ENCODE data around the gene ABCD1. TPM values are rescaled to one million over a fixed set of nuclear protein-coding genes. Genes with fewer than 3 reads are reported as not detected.

The ABCD1 gene
- total and polyA plus RNA-seq, 10 donors = 5.1 to 28.1 (median 19.6) TPM

- WGBS, 5 donors = 78 to 100% (median 80%) methylated on average over 3 to 6 of the region's 6 CpGs
- Histone ChIP-seq H3K9me3 (no peaks in the 10 kb centered on the region), H3K36me3 (peaks cover 0 to 99% (median 26%) of the 10 kb centered on the region in 6 donors), H3K4me1 (peaks cover 0 to 6% (median 0%) of the 10 kb centered on the region in 6 donors), H3K27me3 (replicated peaks in 1 of 7) (no peaks in the 10 kb centered on the region), H3K4me3 (no peak overlapping the region), H3K27ac (peak overlapping the region in 5 of 8 donors; percentile 42 to 63 (median 59))
- TF ChIP-seq POLR2A (IDR thresholded peaks at IDR 0.05) (no peak), POLR2AphosphoS5 (IDR thresholded peaks at IDR 0.05) (no peak), CTCF (IDR thresholded peaks at IDR 0.05 in 8 of 11, conservative IDR thresholded peaks at IDR 0.05 in 3 of 11) (no peak)
- DNase-seq = no peak
- intact Hi-C loops (cut with DNase I; ENCODE audit: low total_unique reads) = no loop called here
These were observed 23.7 kb upstream of the ABCD1 start for GRCh38 chrX:153700967-153701366.

GRCh38 chrX:153701706-153702105 is 22.9 kb upstream of the ABCD1 start:
- DNase-seq = no peak
- peaks cover 0 to 92% (median 26%) of the 10 kb centered on the region in 6 donors for H3K36me3 ChIP-seq
- H3K27me3 ChIP-seq (replicated peaks in 1 of 7) = no peaks in the 10 kb centered on the region
- 86 to 96% (median 94%) methylated on average over 6 to 12 of the region's 12 CpGs for WGBS, 5 donors
- H3K4me3 ChIP-seq = no peak overlapping the region
- intact Hi-C loops (cut with DNase I; ENCODE audit: low total_unique reads) = no loop called here
- peaks cover 0 to 6% (median 0%) of the 10 kb centered on the region in 6 donors for H3K4me1 ChIP-seq
- TF ChIP-seq POLR2AphosphoS5 (IDR thresholded peaks at IDR 0.05) = peak in 1 of 3 donors; percentile 7
- TF ChIP-seq CTCF (IDR thresholded peaks at IDR 0.05 in 8 of 11, conservative IDR thresholded peaks at IDR 0.05 in 3 of 11) = no peak
- peak overlapping the region in 2 of 8 donors; percentile 55 to 59 for H3K27ac ChIP-seq
- H3K9me3 ChIP-seq = no peaks in the 10 kb centered on the region

DNA sequence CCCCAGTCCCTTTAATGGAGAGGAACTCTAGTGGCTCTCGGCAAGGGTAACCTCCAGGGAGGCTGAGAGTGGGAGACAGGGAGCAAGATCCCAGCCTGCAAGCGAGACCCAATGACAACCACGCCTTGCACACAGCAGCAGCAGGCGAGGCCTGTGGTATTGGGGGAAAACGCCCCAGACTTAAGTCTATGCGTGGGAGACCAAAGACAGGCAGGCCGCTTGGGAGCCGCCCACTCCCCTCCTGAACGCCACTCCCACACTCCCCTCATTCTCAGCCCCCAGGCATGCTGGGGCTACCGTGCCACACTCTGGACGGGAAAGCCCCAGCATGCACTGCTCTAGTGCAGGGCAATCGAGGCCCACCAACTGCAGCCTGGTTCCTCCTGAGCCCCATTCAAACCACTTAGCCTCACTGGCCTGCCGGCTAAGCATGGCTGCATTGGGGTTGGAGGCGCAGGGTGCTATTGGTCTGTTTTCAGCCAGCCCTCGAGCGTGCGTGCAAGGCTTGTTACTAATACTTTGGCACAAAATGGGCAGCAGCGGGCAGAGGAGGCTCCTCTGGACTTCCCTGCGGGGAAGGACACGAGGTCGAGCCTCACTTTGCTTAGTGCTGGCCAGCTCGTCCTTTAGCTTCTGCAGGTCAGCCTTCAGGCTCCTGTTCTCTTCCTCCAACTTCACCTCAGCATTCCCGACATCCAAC is 22.2 kb upstream of the ABCD1 start:
- no peaks in the 10 kb centered on the region for H3K27me3 ChIP-seq (replicated peaks in 1 of 7)
- H3K4me1 ChIP-seq = peaks cover 0 to 6% (median 0%) of the 10 kb centered on the region in 6 donors
- H3K36me3 ChIP-seq = peaks cover 0 to 92% (median 26%) of the 10 kb centered on the region in 6 donors
- no peak overlapping the region for H3K27ac ChIP-seq
- 85 to 87% (median 87%) methylated on average over 15 to 23 of the region's 23 CpGs for WGBS, 5 donors
- no peaks in the 10 kb centered on the region for H3K9me3 ChIP-seq
- TF ChIP-seq POLR2AphosphoS5 (IDR thresholded peaks at IDR 0.05) = peak in 1 of 3 donors; percentile 2
- no peak for TF ChIP-seq CTCF (IDR thresholded peaks at IDR 0.05 in 8 of 11, conservative IDR thresholded peaks at IDR 0.05 in 3 of 11)
- no peak for TF ChIP-seq POLR2A (IDR thresholded peaks at IDR 0.05)
- intact Hi-C loops (cut with DNase I; ENCODE audit: low total_unique reads) = no loop called here
- H3K4me3 ChIP-seq = no peak overlapping the region
- DNase-seq = no peak

DNA sequence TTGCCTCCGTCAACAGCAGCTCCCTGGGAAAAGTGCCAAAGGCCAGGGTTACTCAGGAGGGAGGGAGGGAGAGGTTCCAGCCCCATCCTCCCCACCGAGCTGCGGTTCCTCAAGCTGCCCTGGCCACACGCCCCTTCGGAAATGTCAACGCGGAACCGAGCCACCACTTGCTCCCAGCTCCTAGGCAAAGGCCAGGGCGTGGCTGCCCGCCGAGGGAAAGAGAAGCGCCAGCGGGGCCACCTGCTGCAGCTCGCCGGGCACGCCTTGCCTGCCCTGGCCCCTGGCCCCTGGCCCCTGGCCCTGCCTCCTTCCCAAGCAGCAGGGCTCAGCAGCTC is 21.7 kb upstream of the ABCD1 start:
- Histone ChIP-seq H3K36me3 (peaks cover 0 to 91% (median 26%) of the 10 kb centered on the region in 6 donors), H3K27me3 (replicated peaks in 1 of 7) (no peaks in the 10 kb centered on the region), H3K4me3 (no peak overlapping the region), H3K4me1 (peaks cover 0 to 6% (median 0%) of the 10 kb centered on the region in 6 donors), H3K9me3 (no peaks in the 10 kb centered on the region), H3K27ac (no peak overlapping the region)
- no peak for DNase-seq
- TF ChIP-seq POLR2A (IDR thresholded peaks at IDR 0.05) (no peak), CTCF (IDR thresholded peaks at IDR 0.05 in 8 of 11, conservative IDR thresholded peaks at IDR 0.05 in 3 of 11) (no peak), POLR2AphosphoS5 (IDR thresholded peaks at IDR 0.05) (peak in 1 of 3 donors; percentile 44)
- intact Hi-C loops (cut with DNase I; ENCODE audit: low total_unique reads) = no loop called here
- 70 to 92% (median 83%) methylated on average over 8 to 16 of the region's 16 CpGs; no CpG with 5 or more reads in 1 of the 5 donors for WGBS, 5 donors
